SK-N-MC (cell line): ENCODE results near the gene TEX53.

Experiments used
- EZH2 ChIP-seq: fragments of 200-600 bp; sonication (generic); IDR thresholded peaks from one replicate; pipeline ENCODE4 v1.6.1; 2017; ENCODE audit warnings: antibody characterized with exemption
- POLR2AphosphoS5 ChIP-seq: IDR thresholded peaks from 2 replicates; pipeline ENCODE4 v1.6.1; 2012; ENCODE audit warnings: mild to moderate bottlenecking, low read depth, low read length, borderline replicate concordance

GRCh38 chr9:114690308-114690707 is 32.7 kb upstream of the TEX53 start:
- no peak for TF ChIP-seq EZH2
- TF ChIP-seq POLR2AphosphoS5, result no peak
